ENCODE results near the gene MLLT6. TPM values are rescaled to one million over a fixed set of nuclear protein-coding genes. Genes with fewer than 3 reads are reported as not detected.

The MLLT6 gene
- total and polyA plus RNA-seq, 2 of the 13 experiments (the other 11 are each of a cell fraction or from before 2014, with no cell fraction given): 50.7 to 69.5 TPM

DNA sequence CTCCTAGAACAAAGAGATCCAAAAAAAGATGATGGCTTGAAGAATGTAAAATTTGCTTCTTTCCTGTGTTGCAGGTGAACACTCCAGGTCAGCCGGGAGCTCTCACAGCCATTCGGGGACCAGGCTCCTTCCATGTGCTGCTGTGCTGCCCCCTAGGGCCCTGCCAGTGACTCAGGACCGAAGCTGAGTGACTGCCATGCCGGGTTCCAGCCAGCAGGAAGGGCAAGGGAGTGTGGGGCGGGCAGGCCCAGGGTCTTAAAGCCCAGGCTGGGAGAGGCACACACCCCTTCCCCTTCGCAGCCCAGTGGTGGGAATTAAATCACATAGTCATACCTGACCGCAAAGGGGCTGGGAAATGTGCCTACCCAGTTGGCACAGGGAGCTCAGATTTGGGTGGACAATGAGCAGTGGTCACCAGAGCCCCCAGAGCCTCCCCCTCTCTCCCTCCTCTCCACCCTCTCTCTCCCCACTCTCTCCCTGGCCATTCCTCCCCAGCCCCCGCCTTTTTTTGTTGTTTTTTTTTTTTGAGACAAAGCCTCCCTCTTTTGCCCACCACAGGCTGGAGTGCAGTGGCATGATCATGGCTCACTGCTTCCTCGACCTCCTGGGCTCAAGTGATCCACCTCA, 41.8 kb upstream of the MLLT6 start (continued):
- TF ChIP-seq, protein P1, sequence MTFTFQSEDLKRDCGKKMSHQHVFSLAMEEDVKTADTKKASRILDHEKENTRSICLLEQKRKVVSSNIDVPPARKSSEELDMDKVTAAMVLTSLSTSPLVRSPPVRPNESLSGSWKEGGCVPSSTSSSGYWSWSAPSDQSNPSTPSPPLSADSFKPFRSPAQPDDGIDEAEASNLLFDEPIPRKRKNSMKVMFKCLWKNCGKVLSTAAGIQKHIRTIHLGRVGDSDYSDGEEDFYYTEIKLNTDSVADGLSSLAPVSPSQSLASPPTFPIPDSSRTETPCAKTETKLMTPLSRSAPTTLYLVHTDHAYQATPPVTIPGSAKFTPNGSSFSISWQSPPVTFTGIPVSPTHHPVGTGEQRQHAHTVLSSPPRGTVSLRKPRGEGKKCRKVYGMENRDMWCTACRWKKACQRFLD (CRISPR knock-in tag; IDR thresholded peaks at IDR 0.05; ENCODE audit: borderline replicate concordance): peak; percentile 73; the same call in 1 of the 2 replicates
- no peak for TF ChIP-seq SKI (IDR thresholded peaks at IDR 0.05; ENCODE audit: partially characterized antibody)
- TF ChIP-seq ZNF205 (CRISPR knock-in tag; IDR thresholded peaks at IDR 0.05): peak; percentile 81
- TF ChIP-seq SIN3A (IDR thresholded peaks at IDR 0.05; ENCODE audit: borderline replicate concordance, low read depth, low read length): no peak
- peak; percentile 70; the same call in 1 of the 2 replicates for TF ChIP-seq RCOR2 (CRISPR knock-in tag; IDR thresholded peaks at IDR 0.05)
- no peak for TF ChIP-seq WIZ (CRISPR knock-in tag; IDR thresholded peaks at IDR 0.05)
- peak; percentile 87 for TF ChIP-seq RBM39 (IDR thresholded peaks at IDR 0.05; ENCODE audit: low read depth, low read length, poor library complexity, severe bottlenecking)
- TF ChIP-seq EP300 (IDR thresholded peaks at IDR 0.05; ENCODE audit: low read depth in 2 of 2, low read length in 2 of 2): no peak; a peak in 1 of 4 replicates
- TF ChIP-seq EP300 (CRISPR knock-in tag; IDR thresholded peaks at IDR 0.05; ENCODE audit: borderline replicate concordance): peak; percentile 35; the same call in 1 of the 2 replicates
- no peak for TF ChIP-seq ZBTB21 (CRISPR knock-in tag; IDR thresholded peaks at IDR 0.05)
- no peak for TF ChIP-seq ZNF256 (CRISPR knock-in tag; conservative IDR thresholded peaks at IDR 0.05)
- peak; percentile 97 for TF ChIP-seq KDM3A (CRISPR knock-in tag; IDR thresholded peaks at IDR 0.05; ENCODE audit: low read depth)
- TF ChIP-seq NCOA5 (CRISPR knock-in tag; IDR thresholded peaks at IDR 0.05): no peak
- TF ChIP-seq, protein P2, sequence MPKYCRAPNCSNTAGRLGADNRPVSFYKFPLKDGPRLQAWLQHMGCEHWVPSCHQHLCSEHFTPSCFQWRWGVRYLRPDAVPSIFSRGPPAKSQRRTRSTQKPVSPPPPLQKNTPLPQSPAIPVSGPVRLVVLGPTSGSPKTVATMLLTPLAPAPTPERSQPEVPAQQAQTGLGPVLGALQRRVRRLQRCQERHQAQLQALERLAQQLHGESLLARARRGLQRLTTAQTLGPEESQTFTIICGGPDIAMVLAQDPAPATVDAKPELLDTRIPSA (CRISPR knock-in tag; IDR thresholded peaks at IDR 0.05; ENCODE audit: borderline replicate concordance): no peak
- peak; percentile 71 for TF ChIP-seq GABPB1 (CRISPR knock-in tag; IDR thresholded peaks at IDR 0.05)
- TF ChIP-seq, protein P3, sequence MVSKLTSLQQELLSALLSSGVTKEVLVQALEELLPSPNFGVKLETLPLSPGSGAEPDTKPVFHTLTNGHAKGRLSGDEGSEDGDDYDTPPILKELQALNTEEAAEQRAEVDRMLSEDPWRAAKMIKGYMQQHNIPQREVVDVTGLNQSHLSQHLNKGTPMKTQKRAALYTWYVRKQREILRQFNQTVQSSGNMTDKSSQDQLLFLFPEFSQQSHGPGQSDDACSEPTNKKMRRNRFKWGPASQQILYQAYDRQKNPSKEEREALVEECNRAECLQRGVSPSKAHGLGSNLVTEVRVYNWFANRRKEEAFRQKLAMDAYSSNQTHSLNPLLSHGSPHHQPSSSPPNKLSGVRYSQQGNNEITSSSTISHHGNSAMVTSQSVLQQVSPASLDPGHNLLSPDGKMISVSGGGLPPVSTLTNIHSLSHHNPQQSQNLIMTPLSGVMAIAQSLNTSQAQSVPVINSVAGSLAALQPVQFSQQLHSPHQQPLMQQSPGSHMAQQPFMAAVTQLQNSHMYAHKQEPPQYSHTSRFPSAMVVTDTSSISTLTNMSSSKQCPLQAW (CRISPR knock-in tag; IDR thresholded peaks at IDR 0.05): peak; percentile 86
- TF ChIP-seq RFXANK (CRISPR knock-in tag; IDR thresholded peaks at IDR 0.05): no peak; the same call in 1 of the 2 replicates
- no peak for TF ChIP-seq HNF4G (IDR thresholded peaks at IDR 0.05; ENCODE audit: borderline replicate concordance, low read depth, low read length)
- no peak for TF ChIP-seq HNF4G (CRISPR knock-in tag; IDR thresholded peaks at IDR 0.05; ENCODE audit: borderline replicate concordance, low read depth)
- no peak for TF ChIP-seq ZNF180 (CRISPR knock-in tag; IDR thresholded peaks at IDR 0.05; ENCODE audit: borderline replicate concordance, low read depth)
- no peak for TF ChIP-seq PAF1 (CRISPR knock-in tag; IDR thresholded peaks at IDR 0.05)
- no peak for TF ChIP-seq ZNF703 (CRISPR knock-in tag; IDR thresholded peaks at IDR 0.05; ENCODE audit: borderline replicate concordance)
- TF ChIP-seq, protein P4, sequence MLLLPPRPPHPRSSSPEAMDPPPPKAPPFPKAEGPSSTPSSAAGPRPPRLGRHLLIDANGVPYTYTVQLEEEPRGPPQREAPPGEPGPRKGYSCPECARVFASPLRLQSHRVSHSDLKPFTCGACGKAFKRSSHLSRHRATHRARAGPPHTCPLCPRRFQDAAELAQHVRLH (CRISPR knock-in tag; IDR thresholded peaks at IDR 0.05; ENCODE audit: borderline replicate concordance, low read depth): peak; percentile 97
- TF ChIP-seq AGO2 (optimal IDR thresholded peaks at IDR 0.05; ENCODE audit: low read depth, low read length): no peak
- TF ChIP-seq ZBTB3 (CRISPR knock-in tag; IDR thresholded peaks at IDR 0.05; ENCODE audit: borderline replicate concordance, low read depth): no peak
- no peak for TF ChIP-seq ZNF816 (CRISPR knock-in tag; IDR thresholded peaks at IDR 0.05; ENCODE audit: borderline replicate concordance)
- no peak for TF ChIP-seq KDM5A (IDR thresholded peaks at IDR 0.05; ENCODE audit: borderline replicate concordance, low read length)
- TF ChIP-seq KLF13 (CRISPR knock-in tag; IDR thresholded peaks at IDR 0.05): no peak
- TF ChIP-seq NCOR1 (IDR thresholded peaks at IDR 0.05; ENCODE audit: borderline replicate concordance, low read length): no peak

All from HepG2 (cell line).